ENCODE data around the gene LRRC37A3.

DNA sequence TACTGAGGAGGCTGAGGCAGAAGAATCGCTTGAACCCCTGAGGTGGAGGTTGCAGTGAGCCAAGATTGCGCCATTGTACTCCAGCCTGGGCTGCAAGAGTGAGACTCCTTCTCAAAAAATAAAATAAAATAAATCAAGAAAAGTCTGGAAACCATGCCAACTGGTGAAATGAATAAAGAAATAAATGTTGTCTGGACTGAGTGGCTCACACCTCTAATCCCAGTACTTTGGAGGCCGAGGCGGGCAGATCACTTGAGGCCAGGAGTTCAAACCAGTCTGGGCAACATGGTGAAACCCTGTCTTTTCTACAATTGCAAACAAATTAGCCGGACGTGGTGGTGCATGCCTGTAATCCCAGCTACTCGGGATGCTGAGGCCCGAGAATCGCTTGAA lies 744 bp upstream of the LRRC37A3 start:
- TF ChIP-seq, protein P1, sequence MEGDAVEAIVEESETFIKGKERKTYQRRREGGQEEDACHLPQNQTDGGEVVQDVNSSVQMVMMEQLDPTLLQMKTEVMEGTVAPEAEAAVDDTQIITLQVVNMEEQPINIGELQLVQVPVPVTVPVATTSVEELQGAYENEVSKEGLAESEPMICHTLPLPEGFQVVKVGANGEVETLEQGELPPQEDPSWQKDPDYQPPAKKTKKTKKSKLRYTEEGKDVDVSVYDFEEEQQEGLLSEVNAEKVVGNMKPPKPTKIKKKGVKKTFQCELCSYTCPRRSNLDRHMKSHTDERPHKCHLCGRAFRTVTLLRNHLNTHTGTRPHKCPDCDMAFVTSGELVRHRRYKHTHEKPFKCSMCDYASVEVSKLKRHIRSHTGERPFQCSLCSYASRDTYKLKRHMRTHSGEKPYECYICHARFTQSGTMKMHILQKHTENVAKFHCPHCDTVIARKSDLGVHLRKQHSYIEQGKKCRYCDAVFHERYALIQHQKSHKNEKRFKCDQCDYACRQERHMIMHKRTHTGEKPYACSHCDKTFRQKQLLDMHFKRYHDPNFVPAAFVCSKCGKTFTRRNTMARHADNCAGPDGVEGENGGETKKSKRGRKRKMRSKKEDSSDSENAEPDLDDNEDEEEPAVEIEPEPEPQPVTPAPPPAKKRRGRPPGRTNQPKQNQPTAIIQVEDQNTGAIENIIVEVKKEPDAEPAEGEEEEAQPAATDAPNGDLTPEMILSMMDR (IDR thresholded peaks at IDR 0.05) = no peak
- no peak for TF ChIP-seq POLR2A (IDR thresholded peaks at IDR 0.05)

All from testis (tissue), 2 donors.